Measurements from ENCODE around the gene MBTPS1.

The MBTPS1 gene

DNA sequence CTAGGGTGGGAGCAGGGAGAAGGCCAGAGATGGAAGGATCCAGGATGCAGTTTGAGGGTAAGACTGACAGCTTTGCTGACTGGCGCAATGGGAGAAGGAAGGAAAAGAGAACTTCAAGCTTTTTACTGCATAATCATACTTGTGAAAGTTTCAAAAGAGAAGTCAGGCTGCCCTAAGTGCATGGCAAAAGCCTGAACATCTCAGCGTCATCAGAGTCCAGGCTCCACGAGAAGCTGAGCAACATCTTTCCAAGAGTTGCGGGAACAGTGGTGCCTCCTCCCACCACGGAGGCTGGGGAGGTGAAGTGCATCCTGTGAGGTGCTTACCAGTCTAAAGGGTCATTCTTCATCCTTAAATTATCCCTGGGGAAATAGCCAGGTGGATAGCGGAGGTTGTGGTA, 47.2 kb downstream of the MBTPS1 start:
- no peak for DNase-seq

DNA sequence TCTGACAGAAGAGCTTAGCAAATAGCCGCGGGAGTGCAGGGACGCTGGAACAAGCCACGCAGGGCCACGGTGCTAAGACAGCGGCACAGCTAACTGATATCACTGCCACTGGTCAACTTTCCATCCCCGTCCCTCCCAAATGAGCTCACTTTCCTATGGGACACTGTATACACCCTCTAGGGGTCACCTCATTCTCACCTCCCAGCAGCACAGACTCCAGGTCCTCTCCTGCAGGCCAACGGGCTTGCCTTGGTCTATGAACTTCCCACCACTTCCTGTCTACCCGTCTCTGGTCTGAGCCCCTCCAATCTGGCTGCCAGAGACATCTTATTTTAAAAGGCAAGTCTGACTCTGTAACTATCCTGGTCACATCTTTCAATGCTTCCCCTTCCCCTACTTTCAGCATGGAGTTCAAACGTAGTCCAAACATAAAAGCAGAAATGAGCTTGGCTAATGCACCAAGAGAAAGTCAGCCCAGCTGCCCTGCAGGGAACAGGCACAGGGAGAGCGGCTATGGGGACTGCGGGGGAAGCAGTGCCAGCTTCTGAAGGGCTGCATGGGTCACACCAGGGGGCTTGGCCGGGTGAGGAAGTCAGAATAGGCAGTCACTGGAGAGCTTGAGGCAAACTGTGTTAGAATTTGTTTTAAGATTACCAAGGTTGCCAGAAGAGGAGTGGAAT, 47.8 kb downstream of the MBTPS1 start:
- no peak for DNase-seq

DNA sequence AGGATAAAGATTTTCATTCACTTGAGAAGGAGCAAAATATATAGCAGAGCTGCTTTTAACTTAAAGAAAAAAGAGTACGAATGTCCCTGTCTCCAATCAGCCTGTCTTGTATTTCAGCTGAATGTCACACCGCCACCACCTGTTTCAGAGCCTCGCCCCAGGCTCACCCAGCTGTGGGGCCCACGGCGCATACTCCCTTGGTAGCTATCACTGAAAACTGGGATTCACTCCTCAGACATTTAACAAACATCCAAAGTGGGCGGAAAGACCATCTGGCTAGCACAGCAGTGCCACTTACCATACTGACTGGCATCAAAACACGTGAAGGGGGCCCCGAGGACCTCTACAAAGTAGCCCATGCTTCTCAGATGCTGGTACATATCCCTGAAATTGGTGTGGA, 48.7 kb downstream of the MBTPS1 start:
- DNase-seq = no peak

DNA sequence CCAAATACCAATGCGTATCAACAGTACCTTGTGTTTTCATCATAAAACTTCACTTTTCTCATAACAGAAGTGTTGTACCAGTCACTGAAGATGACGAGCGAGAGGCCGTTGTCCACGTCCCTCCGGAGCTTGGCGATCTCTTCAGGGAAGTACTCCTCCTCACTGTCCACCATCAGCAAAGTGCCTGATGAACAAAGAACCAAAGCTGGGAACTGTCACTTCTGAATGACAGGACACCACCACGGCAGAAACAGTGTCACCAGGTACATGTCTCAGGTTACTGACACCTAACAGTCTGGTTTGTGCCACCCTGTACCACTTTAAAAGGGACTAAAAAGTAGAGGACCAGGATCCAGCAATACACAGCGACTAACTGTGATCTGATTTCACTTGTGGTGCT, 49.1 kb downstream of the MBTPS1 start:
- no peak for DNase-seq

DNA sequence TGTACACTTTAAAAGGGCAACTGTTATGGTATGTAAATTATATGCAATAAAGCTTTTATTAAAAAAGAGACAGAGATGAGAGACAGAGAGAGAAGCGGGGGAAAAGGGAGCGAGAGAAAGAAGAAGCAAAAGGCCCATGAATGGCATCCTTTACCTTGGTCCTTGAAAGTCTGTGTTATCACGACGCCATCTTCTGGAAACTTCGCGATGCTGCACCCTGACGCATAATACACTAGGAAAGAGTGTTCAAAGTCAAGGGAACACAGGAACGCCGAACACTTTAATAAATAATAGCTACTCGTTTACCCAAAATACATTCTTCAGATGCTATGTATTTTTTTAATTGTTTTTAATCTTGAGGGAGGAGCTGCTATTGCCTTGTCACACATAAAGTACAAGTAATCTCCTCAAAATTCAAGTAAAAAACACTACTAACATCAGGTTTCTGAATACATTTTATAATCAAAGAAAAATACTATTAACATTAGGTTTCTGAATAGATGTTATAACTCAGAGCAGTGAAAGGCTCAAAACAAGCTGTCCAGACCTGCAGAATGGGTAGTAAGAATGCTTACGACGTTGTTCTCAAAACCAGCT, 51.1 kb downstream of the MBTPS1 start:
- DNase-seq = peak; percentile 5

DNA sequence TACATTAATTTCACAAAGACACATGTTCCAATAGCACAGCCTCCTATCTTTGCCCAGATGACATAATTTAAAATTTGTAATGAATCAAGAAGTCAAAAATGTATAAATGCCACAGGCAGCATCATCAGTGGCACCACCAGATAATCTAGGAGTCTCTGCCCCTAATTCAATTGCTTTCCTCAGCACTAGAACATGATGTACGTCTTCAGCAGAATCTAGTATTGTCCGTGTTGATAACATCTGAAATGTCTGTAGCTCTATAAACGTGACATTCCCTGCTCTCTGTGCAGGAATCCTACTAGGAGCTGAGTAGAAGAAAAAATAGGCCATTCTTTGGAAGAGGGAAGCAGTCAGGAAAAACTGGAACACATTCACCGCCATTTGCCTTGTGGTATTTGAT, 52.8 kb downstream of the MBTPS1 start:
- DNase-seq = no peak

DNA sequence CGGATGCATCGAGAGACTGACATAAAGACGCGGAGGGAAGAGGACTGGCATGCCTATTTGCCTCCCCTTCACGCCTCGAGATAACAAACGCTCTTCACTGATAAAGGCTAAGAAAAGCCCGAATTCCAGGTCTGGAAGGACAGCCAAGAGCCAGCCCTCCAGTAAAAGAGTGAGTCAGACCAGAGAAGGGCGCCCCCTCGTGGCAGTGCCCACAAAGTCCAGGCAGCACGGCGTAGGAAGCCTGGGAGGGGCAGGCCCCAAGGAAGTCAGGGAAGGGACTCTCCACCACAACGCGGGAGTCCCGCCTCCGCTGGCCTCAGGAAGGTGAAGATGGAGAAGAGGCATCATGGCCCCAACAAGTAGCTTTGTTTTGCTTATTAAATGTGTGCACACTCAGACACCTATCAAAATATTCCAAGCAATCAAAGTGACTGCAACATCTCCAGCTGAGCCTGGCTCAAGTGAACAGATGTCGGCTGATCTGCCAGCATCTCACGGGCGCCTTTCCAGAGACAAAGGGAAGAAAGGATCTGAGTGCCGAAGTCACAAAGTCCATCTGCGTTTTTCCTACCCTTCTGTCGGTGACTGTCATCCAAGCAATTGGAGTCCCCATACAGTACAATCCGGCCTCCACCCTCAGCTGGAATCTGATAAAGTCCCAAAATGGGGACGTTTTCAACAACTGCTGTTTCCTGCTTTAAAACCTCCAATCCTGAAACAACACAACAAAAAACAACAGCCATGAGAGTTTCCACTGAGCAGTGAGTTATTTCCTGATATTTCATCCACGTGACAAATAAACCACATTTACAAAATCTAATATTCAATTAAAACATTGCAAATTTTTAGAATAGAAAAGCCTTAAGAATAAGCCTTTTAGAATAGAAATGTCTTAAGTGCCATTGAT, 53.8 kb downstream of the MBTPS1 start:
- peak; percentile 19 for DNase-seq

DNA sequence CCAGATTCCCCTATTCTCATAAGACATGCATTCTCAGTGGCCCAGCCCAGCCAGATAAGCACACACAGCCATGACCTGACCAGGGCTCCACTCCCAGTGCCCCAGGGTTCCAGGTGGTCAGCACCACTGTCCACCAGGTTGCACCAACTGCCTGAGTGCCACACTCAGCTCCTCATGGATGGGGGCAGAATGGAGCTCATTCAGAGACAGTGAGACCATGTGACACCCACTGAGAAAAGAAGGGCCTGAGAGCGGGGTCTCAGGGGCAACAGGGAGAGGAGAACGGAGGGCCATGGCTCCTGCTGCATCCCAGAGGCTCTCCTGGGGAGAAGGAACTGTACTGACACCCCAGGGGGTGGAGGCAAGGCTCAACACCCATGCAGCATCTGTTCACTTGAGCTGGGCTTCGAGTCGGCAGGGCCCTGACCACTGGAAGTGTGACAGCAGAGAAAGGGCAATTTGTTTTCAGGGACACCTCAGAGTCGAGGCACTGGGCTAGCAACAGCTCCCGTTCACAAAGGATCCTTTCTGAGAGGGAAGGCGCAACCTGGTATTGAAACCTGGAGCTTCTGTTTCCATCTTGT, 55.4 kb downstream of the MBTPS1 start:
- no peak for DNase-seq

DNA sequence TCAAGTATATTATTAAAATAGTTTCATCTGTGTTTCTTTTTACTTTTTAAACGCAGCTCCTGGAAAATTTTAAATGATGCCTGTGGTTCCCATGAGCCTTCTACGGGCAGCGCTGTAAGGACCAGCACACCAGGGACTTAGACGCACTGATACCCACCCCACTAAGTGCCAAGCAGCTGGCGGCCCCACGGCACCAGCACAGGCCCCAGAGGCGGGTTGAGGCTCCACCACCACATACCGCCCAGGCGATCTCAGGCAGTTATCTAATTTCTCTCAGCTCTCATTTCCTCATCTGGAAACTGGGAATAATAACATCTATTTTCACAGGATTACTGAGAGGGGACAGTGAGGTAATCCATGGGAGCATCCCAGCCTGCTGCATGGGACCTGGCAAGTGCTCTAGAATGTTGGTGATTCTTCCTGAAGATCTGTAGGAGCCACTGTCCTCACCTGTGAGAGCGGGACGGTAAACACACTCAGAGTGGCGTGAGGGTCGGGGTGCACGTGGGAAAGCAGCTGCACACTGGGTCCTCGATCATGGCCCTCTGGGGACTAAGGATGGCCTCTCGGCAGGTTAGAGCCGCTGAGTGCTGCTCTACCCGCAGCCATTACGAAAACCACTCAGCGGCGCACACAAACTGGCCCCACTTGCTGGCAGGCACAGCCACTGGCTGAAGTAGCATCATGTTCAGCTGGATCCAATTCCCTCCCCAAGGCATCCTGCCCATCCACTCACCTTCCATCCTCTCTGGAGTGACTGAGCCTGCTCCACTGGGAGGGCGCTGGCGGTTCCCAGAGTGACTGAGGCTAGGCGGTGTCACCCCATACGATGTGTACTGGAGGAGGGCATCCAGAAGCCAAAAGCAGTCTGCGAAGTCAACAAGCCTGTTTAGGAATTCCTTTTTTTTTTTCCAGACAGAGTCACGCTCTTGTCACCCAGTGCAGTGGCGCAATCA, 56.5 kb downstream of the MBTPS1 start:
- DNase-seq = no peak

DNA sequence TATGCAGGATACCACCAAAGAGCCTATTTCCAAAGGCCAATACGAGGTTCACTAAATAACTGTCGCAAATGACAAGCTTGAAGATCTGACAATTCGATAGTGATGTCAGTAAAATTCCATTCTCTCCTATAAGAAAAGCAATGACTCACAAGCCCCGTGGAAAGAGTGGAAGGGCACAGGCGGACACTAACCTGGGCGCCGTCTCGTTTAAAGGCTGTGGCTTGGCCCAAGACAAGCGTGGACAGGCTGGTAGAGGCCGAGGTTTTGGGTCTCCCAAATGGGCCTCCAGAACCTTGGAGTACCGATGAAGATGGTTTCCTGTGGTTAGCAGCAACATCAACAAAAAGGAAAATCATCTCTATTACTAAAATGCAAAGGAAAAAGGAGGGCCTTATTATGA, 57.6 kb downstream of the MBTPS1 start:
- no peak for DNase-seq

DNA sequence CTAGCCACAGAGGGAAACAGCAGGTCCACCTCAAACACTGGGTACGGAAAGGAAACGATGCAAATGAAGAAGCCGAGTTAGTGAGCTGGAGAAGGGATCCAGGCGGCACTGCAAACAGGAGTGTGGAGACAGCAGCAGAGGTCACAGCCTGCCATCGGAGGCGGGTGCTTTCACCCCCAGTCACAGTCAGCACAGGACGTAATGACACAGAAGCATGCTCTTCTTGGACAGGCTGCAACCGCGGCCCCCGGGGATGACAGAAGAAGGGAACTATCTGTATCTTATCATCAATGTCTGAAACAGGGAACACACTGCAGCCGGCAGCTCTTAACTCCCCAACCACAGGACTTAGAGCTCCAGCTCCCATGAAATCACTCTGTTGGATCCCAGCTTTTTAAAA, 58.1 kb downstream of the MBTPS1 start:
- DNase-seq = no peak

DNA sequence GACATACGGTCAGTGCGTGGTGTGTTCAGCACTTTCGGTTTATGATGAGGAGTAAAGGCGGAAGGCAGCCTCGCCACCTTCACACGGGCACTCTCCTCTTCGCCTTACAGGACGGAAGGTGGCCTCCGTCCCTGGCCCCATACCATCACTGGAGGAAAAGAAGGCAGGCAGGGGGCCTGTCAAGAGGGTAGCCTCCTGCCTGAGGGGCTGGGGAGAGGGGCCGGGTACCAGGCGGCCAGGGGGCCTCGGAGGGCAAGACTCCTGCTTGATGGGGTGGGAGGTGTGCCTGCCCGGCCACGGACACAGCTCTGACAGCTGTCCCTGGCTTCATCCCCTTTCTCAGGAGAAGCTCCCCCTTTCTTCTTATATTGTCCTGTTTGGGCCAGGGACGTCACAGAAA, 58.5 kb downstream of the MBTPS1 start:
- no peak for DNase-seq

DNA sequence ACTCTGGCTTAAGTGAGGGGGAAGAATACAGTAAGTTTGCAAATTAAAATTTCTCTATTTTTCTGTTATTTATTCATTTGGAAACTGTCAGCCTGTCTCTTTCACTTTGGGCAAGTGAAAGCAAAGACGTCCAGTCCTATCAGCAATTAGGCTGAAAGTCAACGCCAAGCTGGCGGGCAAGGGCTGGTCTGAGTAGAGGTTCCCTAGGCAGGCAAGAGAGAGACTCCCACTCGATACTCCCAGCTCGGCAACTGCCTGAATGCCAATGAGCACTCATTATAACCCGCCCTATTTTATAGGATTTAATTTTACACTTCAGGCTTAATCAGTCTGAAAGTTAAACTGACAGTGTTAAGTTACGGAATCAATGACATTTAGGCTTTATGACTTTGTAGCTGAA, 59.8 kb downstream of the MBTPS1 start:
- DNase-seq = no peak

DNA sequence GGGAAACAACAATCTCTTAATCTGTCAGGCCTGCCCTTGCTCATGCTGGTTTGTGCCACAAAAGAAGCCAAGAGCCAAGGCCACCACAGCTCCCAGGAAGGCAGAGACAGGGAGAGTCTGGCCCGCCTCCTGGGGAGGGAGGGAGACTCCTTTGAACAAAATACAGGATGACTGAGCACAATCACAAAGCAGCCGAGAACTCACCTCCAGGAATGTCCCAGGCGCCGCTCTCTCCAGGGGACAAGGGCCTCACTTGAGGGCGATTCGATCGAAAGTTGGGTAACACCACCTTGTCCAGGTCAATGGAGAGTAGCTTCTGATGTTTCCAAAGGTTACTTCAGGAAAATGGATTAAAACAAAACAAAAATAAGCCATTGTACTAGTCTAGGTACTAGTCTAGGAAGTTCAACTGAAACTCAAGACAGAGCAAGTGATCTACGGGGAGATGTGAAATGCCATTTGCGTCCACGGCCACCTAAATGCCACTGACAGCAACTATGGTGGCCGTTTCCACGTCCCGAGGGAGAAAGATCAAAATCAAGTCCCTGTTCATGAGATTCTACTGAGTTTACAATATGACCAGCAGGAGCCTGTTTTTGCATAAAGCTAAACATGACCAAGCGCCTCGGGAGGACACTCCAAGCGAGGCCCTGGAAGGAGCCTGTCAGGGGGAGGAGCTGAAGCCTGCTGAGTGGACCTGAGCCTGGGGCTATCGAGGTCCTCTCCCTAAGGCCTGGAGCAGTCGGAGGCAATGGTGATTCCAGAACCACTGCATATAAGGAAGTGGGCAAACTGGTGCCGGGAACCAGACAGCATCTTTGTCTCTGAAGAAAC, 60.7 kb downstream of the MBTPS1 start:
- no peak for DNase-seq

DNA sequence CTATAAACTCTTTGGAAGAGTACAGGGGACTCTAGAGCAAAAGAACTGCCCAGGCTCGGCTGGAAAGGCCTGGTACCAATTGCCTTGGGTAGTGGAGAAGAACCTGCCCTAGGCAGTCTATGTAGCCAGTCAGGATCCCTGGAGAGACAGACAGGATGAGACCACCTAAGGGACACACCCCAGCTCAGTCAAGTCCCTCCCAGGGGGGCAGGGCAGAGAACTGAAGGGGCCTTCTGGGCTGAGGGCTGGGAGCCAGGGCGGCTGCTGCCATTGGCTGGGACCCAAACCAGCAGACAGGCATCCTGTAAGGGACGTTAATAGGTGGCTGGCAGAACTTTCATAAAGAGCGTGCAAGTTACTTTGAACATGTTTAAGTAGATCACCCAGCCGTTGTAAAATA, 61.4 kb downstream of the MBTPS1 start:
- no peak for DNase-seq

DNA sequence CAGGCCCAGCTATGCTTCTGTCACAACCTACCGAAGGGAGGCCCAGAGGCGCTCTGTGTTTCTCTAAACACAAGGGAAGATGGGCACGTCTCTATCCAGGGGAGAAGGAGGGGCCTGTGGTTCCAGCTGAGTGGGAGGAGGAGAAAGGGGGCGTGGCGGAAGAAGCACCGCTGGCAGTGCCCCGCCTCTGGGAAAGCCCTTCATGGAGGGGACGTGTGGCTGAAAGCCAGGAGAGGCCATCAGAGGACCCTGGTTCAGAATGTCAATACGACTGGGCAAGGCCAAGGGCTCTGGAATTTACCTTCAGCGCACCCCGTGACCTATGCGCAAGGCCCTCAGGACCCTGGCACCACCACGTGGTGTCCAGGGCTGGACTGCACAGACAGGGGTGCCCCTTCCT, 61.8 kb downstream of the MBTPS1 start:
- DNase-seq = no peak

DNA sequence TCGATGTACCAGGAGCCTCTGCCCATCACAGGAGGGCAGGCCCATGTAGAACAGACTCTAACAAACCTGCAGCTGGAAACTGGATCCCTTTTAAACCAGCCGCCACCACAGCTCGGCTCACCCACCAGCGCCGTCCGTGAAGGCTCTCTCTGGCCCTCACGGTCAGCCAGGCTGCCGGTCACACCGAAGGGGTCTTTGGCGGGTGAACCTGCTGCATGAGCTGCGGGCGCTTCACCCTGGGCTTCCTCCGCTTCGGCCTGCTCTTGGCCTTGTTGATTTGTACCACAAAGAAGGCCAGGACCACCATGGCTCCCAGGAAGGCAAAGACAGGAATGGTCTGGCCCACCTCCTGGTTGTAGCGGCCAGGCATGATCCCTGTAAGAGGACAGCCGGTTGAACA, 62.5 kb downstream of the MBTPS1 start:
- DNase-seq = no peak

DNA sequence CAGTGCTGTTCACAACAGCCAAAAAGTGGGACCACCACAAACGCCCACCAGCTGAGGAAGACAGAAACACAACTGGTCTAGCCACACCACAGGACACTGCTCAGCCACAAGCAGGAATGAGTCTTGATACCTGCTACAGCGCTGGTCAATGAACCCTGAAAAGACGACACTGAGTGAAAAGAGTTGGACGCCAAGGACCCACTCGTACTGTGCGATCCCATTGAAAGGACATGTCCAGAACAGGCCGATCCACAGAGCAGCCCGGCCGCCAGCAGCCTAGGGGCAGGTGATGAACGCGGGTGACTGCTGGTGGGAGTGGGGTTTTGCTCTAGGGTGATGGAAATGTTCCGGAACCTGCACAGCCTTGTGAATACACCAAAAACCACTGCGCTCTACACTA, 63.5 kb downstream of the MBTPS1 start:
- no peak for DNase-seq

DNA sequence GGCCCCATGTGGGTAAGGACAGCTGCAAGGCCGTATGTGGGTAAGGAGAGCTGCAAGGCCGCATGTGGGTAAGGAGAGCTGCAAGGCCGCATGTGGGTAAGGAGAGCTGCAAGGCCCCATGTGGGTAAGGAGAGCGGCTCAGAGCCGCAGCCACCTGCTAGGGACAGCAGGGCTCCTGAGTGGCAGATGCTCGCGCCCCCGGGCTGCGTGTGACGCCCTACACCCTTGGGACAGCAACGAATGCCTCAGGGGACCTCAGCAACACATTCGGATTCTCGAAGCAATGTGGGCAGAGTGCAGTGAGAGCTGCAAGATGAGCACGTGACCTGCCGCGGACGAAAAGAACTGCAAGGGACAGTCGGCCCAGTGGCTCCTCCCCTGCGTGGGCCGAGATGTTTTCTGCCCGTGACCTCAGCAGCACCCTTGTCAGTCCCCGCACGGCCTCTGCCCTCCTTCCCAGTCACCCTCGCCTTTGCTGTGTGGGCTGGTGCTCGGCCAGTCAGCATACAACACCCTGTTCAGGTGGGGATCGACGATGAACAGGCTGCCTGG, 64.6 kb downstream of the MBTPS1 start:
- no peak for DNase-seq

DNA sequence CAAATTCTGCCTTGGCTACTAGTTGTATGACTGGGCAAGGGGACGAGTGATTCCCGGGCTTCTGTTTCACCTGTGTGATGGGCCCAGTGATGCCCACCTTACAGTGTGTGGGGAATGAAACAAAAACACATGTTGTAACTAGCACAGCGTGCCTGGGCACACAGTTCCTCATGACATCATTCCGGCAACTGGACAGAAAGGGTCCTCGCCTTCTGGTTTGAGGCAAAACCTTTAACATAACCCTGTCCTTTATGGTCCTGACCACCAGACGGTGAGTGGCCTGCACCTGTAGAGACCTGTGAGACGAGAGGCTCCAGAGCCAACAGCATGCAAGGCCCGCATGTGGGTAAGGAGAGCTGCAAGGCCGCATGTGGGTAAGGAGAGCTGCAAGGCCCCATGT, 66.4 kb downstream of the MBTPS1 start:
- DNase-seq = no peak

DNA sequence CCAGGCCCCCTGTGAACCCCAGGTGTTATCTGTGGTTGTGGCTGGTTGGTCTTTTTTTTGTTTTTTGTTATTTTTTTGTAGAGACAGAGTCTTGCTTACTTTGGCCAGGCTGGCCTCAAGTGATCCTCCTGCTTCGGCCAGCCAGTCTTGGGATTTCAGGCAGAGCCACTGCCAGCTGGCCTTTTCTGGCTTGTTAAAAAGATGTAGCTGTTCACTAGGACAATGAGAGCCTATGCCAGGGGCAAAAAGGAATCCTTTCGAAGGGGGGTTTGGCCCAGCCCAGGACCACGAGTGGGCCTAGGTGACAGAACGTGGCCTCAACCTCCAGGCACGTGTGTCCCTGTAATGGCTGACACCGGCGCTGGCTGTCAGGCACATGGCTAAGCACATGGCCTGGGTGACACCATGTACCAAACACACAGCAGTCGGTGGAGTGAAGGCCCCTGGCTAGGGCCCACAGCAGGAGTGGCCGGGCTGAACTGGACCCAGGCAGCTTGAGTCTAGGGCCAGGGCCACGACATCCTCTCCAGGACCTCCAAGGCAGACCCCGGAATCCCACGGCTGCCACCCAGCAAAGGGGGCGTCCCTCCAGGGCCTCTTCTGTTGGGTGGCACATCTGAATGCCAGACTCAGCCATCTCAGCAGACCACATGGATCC, 67.2 kb downstream of the MBTPS1 start:
- DNase-seq = no peak

Measured in NCI-H748 treated with DMSO at 0.1 percent for 48 hours (cell line).